ENCODE measurements around the gene KIF18A.
"Not testable (repeated sequence)": the region's sequence is repeated elsewhere in the genome, so short reads cannot be mapped to it uniquely, and the experiment has no call there.

Gene KIF18A

GRCh38 chr11:28117712-28118111 lies 9.8 kb upstream of the KIF18A start:
- H3K36me3 Mint-ChIP-seq (ENCODE audit: low read depth) = peaks cover 25% of the 10 kb centered on the region
- H3K4me1 Mint-ChIP-seq = peaks cover 14% of the 10 kb centered on the region
- H3K27ac Mint-ChIP-seq = no peak overlapping the region
- no peak overlapping the region for H3K4me3 Mint-ChIP-seq
- ATAC-seq (no peak), DNase-seq (no peak)
- H3K9me3 Mint-ChIP-seq = no peaks in the 10 kb centered on the region
- H3K27me3 Mint-ChIP-seq = no peaks in the 10 kb centered on the region

GRCh38 chr11:28114731-28115130 lies 6.8 kb upstream of the KIF18A start:
- no peak overlapping the region for H3K27ac Mint-ChIP-seq
- ATAC-seq (no peak), DNase-seq (no peak)
- H3K36me3 Mint-ChIP-seq (ENCODE audit: low read depth) = peaks cover 34% of the 10 kb centered on the region
- peaks cover 35% of the 10 kb centered on the region for H3K4me1 Mint-ChIP-seq
- no peak overlapping the region for H3K4me3 Mint-ChIP-seq
- no peaks in the 10 kb centered on the region for H3K9me3 Mint-ChIP-seq
- H3K27me3 Mint-ChIP-seq = no peaks in the 10 kb centered on the region

- ATAC-seq = no peak
- Mint-ChIP-seq H3K9me3 (no peaks in the 10 kb centered on the region), H3K36me3 (ENCODE audit: low read depth) (peaks cover 34% of the 10 kb centered on the region), H3K4me1 (peaks cover 41% of the 10 kb centered on the region), H3K4me3 (no peak overlapping the region), H3K27me3 (no peaks in the 10 kb centered on the region), H3K27ac (no peak overlapping the region)
- no peak for DNase-seq
Observed at GRCh38 chr11:28114116-28114515, 6.2 kb upstream of the KIF18A start.

- H3K27ac Mint-ChIP-seq = peak overlapping the region; percentile 91
- H3K9me3 Mint-ChIP-seq = no peaks in the 10 kb centered on the region
- H3K27me3 Mint-ChIP-seq = peaks cover 4% of the 10 kb centered on the region
- ATAC-seq (no peak), DNase-seq (no peak)
- H3K4me3 Mint-ChIP-seq = peak overlapping the region; percentile 97
- H3K4me1 Mint-ChIP-seq = peaks cover 50% of the 10 kb centered on the region
- peaks cover 29% of the 10 kb centered on the region for H3K36me3 Mint-ChIP-seq (ENCODE audit: low read depth)
Observed at GRCh38 chr11:28110821-28111200, 2.9 kb upstream of the KIF18A start.

- Mint-ChIP-seq H3K4me3 (peak overlapping the region; percentile 97), H3K27me3 (peaks cover 4% of the 10 kb centered on the region)
- peak; percentile 57 for ATAC-seq
Observed at GRCh38 chr11:28110108-28110820, 2.3 kb upstream of the KIF18A start.

GRCh38 chr11:28108958-28109357 lies 1.0 kb upstream of the KIF18A start:
- ATAC-seq (no peak), DNase-seq (no peak)
- peaks cover 22% of the 10 kb centered on the region for H3K36me3 Mint-ChIP-seq (ENCODE audit: low read depth)
- H3K27me3 Mint-ChIP-seq = peaks cover 4% of the 10 kb centered on the region
- H3K4me1 Mint-ChIP-seq = peaks cover 56% of the 10 kb centered on the region
- no peaks in the 10 kb centered on the region for H3K9me3 Mint-ChIP-seq
- H3K27ac Mint-ChIP-seq = peak overlapping the region; percentile 35
- H3K4me3 Mint-ChIP-seq = peak overlapping the region; percentile 97

More at GRCh38 chr11:28110108-28110820, 2.3 kb upstream of the KIF18A start:
- DNase-seq = peak; percentile 70
- Mint-ChIP-seq H3K4me1 (peaks cover 54% of the 10 kb centered on the region), H3K9me3 (no peaks in the 10 kb centered on the region), H3K36me3 (ENCODE audit: low read depth) (peaks cover 29% of the 10 kb centered on the region), H3K27ac (peak overlapping the region; percentile 91)

GRCh38 chr11:28107191-28107749 lies 686 bp downstream of the KIF18A start:
- ATAC-seq (no peak), DNase-seq (peak; percentile 13)
- Mint-ChIP-seq H3K27me3 (peaks cover 4% of the 10 kb centered on the region), H3K4me3 (peak overlapping the region; percentile 97), H3K9me3 (no peaks in the 10 kb centered on the region), H3K4me1 (peaks cover 53% of the 10 kb centered on the region), H3K27ac (peak overlapping the region; percentile 97), H3K36me3 (ENCODE audit: low read depth) (peaks cover 16% of the 10 kb centered on the region)

GRCh38 chr11:28106353-28107043 lies 1.5 kb downstream of the KIF18A start:
- H3K4me1 Mint-ChIP-seq = peaks cover 45% of the 10 kb centered on the region
- H3K4me3 Mint-ChIP-seq = peak overlapping the region; percentile 97
- ATAC-seq (no peak), DNase-seq (no peak)
- H3K27me3 Mint-ChIP-seq = peaks cover 4% of the 10 kb centered on the region
- no peaks in the 10 kb centered on the region for H3K9me3 Mint-ChIP-seq
- no peak overlapping the region for H3K27ac Mint-ChIP-seq
- peaks cover 10% of the 10 kb centered on the region for H3K36me3 Mint-ChIP-seq (ENCODE audit: low read depth)

GRCh38 chr11:28105869-28106268 lies 2.1 kb downstream of the KIF18A start:
- DNase-seq (no peak), ATAC-seq (no peak)
- H3K36me3 Mint-ChIP-seq (ENCODE audit: low read depth) = peaks cover 8% of the 10 kb centered on the region
- H3K27me3 Mint-ChIP-seq = peaks cover 4% of the 10 kb centered on the region
- H3K4me1 Mint-ChIP-seq = peaks cover 39% of the 10 kb centered on the region
- H3K27ac Mint-ChIP-seq = no peak overlapping the region
- no peaks in the 10 kb centered on the region for H3K9me3 Mint-ChIP-seq
- H3K4me3 Mint-ChIP-seq = peak overlapping the region; percentile 97

GRCh38 chr11:28104984-28105383 lies 3.0 kb downstream of the KIF18A start:
- no peaks in the 10 kb centered on the region for H3K9me3 Mint-ChIP-seq
- DNase-seq = no peak
- no peak overlapping the region for H3K4me3 Mint-ChIP-seq
- peaks cover 4% of the 10 kb centered on the region for H3K27me3 Mint-ChIP-seq
- H3K4me1 Mint-ChIP-seq = peaks cover 35% of the 10 kb centered on the region
- no peak for ATAC-seq
- peaks cover 8% of the 10 kb centered on the region for H3K36me3 Mint-ChIP-seq (ENCODE audit: low read depth)
- H3K27ac Mint-ChIP-seq = no peak overlapping the region

- no peak overlapping the region for H3K27ac Mint-ChIP-seq
- peaks cover 8% of the 10 kb centered on the region for H3K36me3 Mint-ChIP-seq (ENCODE audit: low read depth)
- ATAC-seq (no peak), DNase-seq (no peak)
- peaks cover 4% of the 10 kb centered on the region for H3K27me3 Mint-ChIP-seq
- H3K4me3 Mint-ChIP-seq = no peak overlapping the region
- H3K9me3 Mint-ChIP-seq = no peaks in the 10 kb centered on the region
- H3K4me1 Mint-ChIP-seq = peaks cover 29% of the 10 kb centered on the region
Observed at GRCh38 chr11:28104425-28104824, 3.5 kb downstream of the KIF18A start.

- not testable (repeated sequence) for H3K4me3 Mint-ChIP-seq, ATAC-seq, DNase-seq, H3K9me3 Mint-ChIP-seq, H3K27me3 Mint-ChIP-seq, H3K27ac Mint-ChIP-seq
- Mint-ChIP-seq H3K4me1 (peaks cover 14% of the 10 kb centered on the region), H3K36me3 (ENCODE audit: low read depth) (peaks cover 10% of the 10 kb centered on the region)
Observed at GRCh38 chr11:28102300-28102699, 5.7 kb downstream of the KIF18A start.

GRCh38 chr11:28100665-28101064 lies 7.3 kb downstream of the KIF18A start:
- Mint-ChIP-seq H3K9me3 (no peaks in the 10 kb centered on the region), H3K4me1 (peaks cover 4% of the 10 kb centered on the region), H3K27me3 (no peaks in the 10 kb centered on the region), H3K36me3 (ENCODE audit: low read depth) (peaks cover 17% of the 10 kb centered on the region), H3K4me3 (no peak overlapping the region), H3K27ac (no peak overlapping the region)
- ATAC-seq (no peak), DNase-seq (no peak)

GRCh38 chr11:28099715-28100114 lies 8.2 kb downstream of the KIF18A start:
- no peak for ATAC-seq
- H3K27me3 Mint-ChIP-seq = no peaks in the 10 kb centered on the region
- no peak overlapping the region for H3K27ac Mint-ChIP-seq
- no peak overlapping the region for H3K4me3 Mint-ChIP-seq
- peaks cover 22% of the 10 kb centered on the region for H3K36me3 Mint-ChIP-seq (ENCODE audit: low read depth)
- H3K9me3 Mint-ChIP-seq = no peaks in the 10 kb centered on the region
- H3K4me1 Mint-ChIP-seq = no peaks in the 10 kb centered on the region
- no peak for DNase-seq

- H3K27me3 Mint-ChIP-seq = no peaks in the 10 kb centered on the region
- peaks cover 28% of the 10 kb centered on the region for H3K36me3 Mint-ChIP-seq (ENCODE audit: low read depth)
- no peaks in the 10 kb centered on the region for H3K9me3 Mint-ChIP-seq
- no peak for DNase-seq
- no peaks in the 10 kb centered on the region for H3K4me1 Mint-ChIP-seq
- no peak overlapping the region for H3K27ac Mint-ChIP-seq
- no peak for ATAC-seq
- H3K4me3 Mint-ChIP-seq = no peak overlapping the region
Observed at GRCh38 chr11:28098257-28098656, 9.7 kb downstream of the KIF18A start.

All from activated naive CD8-positive, alpha-beta T cell treated with anti-CD3 and anti-CD28 coated beads, Interleukin-2, amount 50 U/mL, for 24 hours (primary cell).